Activated CD8-positive, alpha-beta T cell treated with anti-CD3 and anti-CD28 coated beads for 36 hours (primary cell): ENCODE results near the gene PTX4. TPM values are rescaled to one million over a fixed set of nuclear protein-coding genes. Genes with fewer than 3 reads are reported as not detected.

ENCODE experiments used
- ATAC-seq: fragments of 200-7000 bp; cut with Tn5 transposase; one replicate; pipeline ENCODE4 v1.10.0; 2021; ENCODE audit warnings: mild to moderate bottlenecking, moderate library complexity
- CTCF ChIA-PET: fragments of 350-600 bp; sonication (Branson Sonifier 250); formaldehyde crosslinking; loops from one replicate; lab custom pipeline; 2021; ENCODE audit warnings: antibody characterized with exemption; lab: Charles Lee
- POLR2A ChIA-PET: fragments of 350-600 bp; sonication (Branson Sonifier 250); formaldehyde crosslinking; loops from one replicate; lab custom pipeline; 2021; ENCODE audit warnings: antibody characterized with exemption; lab: Charles Lee
- DNase-seq: peaks from one replicate; pipeline ENCODE4 v3.0.0-alpha.2; 2020
- H3K27ac Mint-ChIP-seq: one replicate; pipeline ENCODE4 v1.8.0; 2021; ENCODE audit warnings: mild to moderate bottlenecking, mixed read lengths
- H3K27me3 Mint-ChIP-seq: one replicate; pipeline ENCODE4 v1.8.0; 2021; ENCODE audit warnings: mixed read lengths
- H3K36me3 Mint-ChIP-seq: one replicate; pipeline ENCODE4 v1.8.0; 2021; ENCODE audit warnings: low read depth, mixed read lengths
- H3K4me1 Mint-ChIP-seq: one replicate; pipeline ENCODE4 v1.8.0; 2021; ENCODE audit warnings: low read depth, mixed read lengths
- H3K4me3 Mint-ChIP-seq: one replicate; pipeline ENCODE4 v1.8.0; 2021; ENCODE audit warnings: mild to moderate bottlenecking, moderate library complexity, mixed read lengths
- H3K9me3 Mint-ChIP-seq: one replicate; pipeline ENCODE4 v1.8.0; 2021; ENCODE audit warnings: mixed read lengths
- CTCF ChIP-seq: fragments of 200-600 bp; IDR thresholded peaks from one replicate; pipeline ENCODE4 v1.8.0; 2022; ENCODE audit warnings: antibody characterized with exemption, mild to moderate bottlenecking
- intact Hi-C: fragments of 100-400 bp; cut with micrococcal nuclease; formaldehyde crosslinking; loops from one replicate; pipeline ENCODE4 v1.10.0; 2022
- total RNA-seq, 2 experiments: library from RNA; stranded (reverse); gene quantifications; one replicate each; pipeline ENCODE4 v1.2.3, GENCODE V29; 2021

The PTX4 gene
- total RNA-seq, 2 experiments from 2014 or later: not detected

- DNase-seq (no peak), ATAC-seq (no peak)
- H3K4me3 Mint-ChIP-seq: no peak overlapping the region
- ChIA-PET POLR2A (no interaction called here), CTCF (no interaction called here)
- TF ChIP-seq CTCF: no peak
- no peak overlapping the region for H3K27ac Mint-ChIP-seq
- H3K27me3 Mint-ChIP-seq: no peaks in the 10 kb centered on the region
- intact Hi-C loops: no loop called here
- H3K4me1 Mint-ChIP-seq: peaks cover 8% of the 10 kb centered on the region
- H3K9me3 Mint-ChIP-seq: no peaks in the 10 kb centered on the region
- H3K36me3 Mint-ChIP-seq: no peaks in the 10 kb centered on the region
Observed at GRCh38 chr16:1489077-1489476, 333 bp upstream of the PTX4 start.

- ATAC-seq: no peak
- POLR2A ChIA-PET: no interaction called here
- no peak overlapping the region for H3K4me3 Mint-ChIP-seq
Observed at GRCh38 chr16:1488054-1488601, 616 bp downstream of the PTX4 start.

GRCh38 chr16:1487395-1488053, 1.2 kb downstream of the PTX4 start:
- Mint-ChIP-seq H3K36me3 (no peaks in the 10 kb centered on the region), H3K27ac (no peak overlapping the region), H3K4me3 (no peak overlapping the region)

More at GRCh38 chr16:1488054-1488601, 616 bp downstream of the PTX4 start:
- Mint-ChIP-seq H3K9me3 (no peaks in the 10 kb centered on the region), H3K27ac (no peak overlapping the region), H3K36me3 (no peaks in the 10 kb centered on the region), H3K27me3 (no peaks in the 10 kb centered on the region), H3K4me1 (peaks cover 8% of the 10 kb centered on the region)
- no peak for DNase-seq
- intact Hi-C loops: no loop called here
- no peak for TF ChIP-seq CTCF
- CTCF ChIA-PET: no interaction called here

GRCh38 chr16:1486551-1487390, 2.0 kb downstream of the PTX4 start:
- no peaks in the 10 kb centered on the region for H3K27me3 Mint-ChIP-seq
- no peaks in the 10 kb centered on the region for H3K4me1 Mint-ChIP-seq
- intact Hi-C loops: no loop called here
- POLR2A ChIA-PET: no interaction called here
- no peak overlapping the region for H3K27ac Mint-ChIP-seq
- H3K9me3 Mint-ChIP-seq: no peaks in the 10 kb centered on the region
- ATAC-seq: no peak
- no peak overlapping the region for H3K4me3 Mint-ChIP-seq
- TF ChIP-seq CTCF: no peak
- H3K36me3 Mint-ChIP-seq: no peaks in the 10 kb centered on the region
- CTCF ChIA-PET: no interaction called here
- no peak for DNase-seq

More at GRCh38 chr16:1487395-1488053, 1.2 kb downstream of the PTX4 start:
- Mint-ChIP-seq H3K27me3 (no peaks in the 10 kb centered on the region), H3K9me3 (no peaks in the 10 kb centered on the region), H3K4me1 (peaks cover 3% of the 10 kb centered on the region)
- CTCF ChIA-PET: no interaction called here
- DNase-seq (no peak), ATAC-seq (no peak)
- no peak for TF ChIP-seq CTCF
- intact Hi-C loops: no loop called here
- POLR2A ChIA-PET: no interaction called here
